H1 (cell line): ENCODE measurements around the gene HOMER2. TPM values are rescaled to one million over a fixed set of nuclear protein-coding genes. Genes with fewer than 3 reads are reported as not detected.
A peak's percentile ranks its signal among the peaks of the same experiment; 100 is the strongest.

Experiments used
- CTCF ChIA-PET: fragments of 300-600 bp; sonication (Branson Sonifier 250); formaldehyde crosslinking; loops from one replicate; lab custom pipeline; 2021; ENCODE audit not compliant: partially characterized antibody; lab: Charles Lee
- POLR2A ChIA-PET: fragments of 300-600 bp; sonication (Branson Sonifier 250); formaldehyde crosslinking; loops from one replicate; lab custom pipeline; 2021; ENCODE audit warnings: inconsistent platforms; ENCODE audit not compliant: partially characterized antibody; lab: Charles Lee
- DNase-seq, 2 experiments: peaks; one replicate each; pipeline versions ENCODE4 v3.0.0 to v3.0.0-alpha.2; 2010 to 2022; ENCODE audit warnings: low spot score in 2 of 2, low read depth in 1 of 2, mixed read lengths in 1 of 2
- FAIRE-seq: peaks from 2 replicates; lab custom pipeline; 2011; peaks lifted over from hg19 to GRCh38; lab: Jason Lieb, UNC
- H2AFZ ChIP-seq: 2 replicates; pipeline ENCODE4 v1.8.1; 2012; ENCODE audit warnings: low read length, inconsistent platforms
- H2AK5ac ChIP-seq: 2 replicates; pipeline ENCODE4 v1.6.1; 2013; ENCODE audit warnings: low read depth, low read length
- H2BK120ac ChIP-seq: replicated peaks from 2 replicates; pipeline ENCODE3; 2013; ENCODE audit warnings: low read depth, low read length, inconsistent platforms
- H2BK12ac ChIP-seq: 2 replicates; pipeline ENCODE4 v1.6.1; 2013; ENCODE audit warnings: low read depth, low read length
- H2BK15ac ChIP-seq: 2 replicates; pipeline ENCODE4 v1.6.1; 2013; ENCODE audit warnings: low read length
- H2BK20ac ChIP-seq: 2 replicates; pipeline ENCODE4 v1.6.1; 2013; ENCODE audit warnings: low read length
- H2BK5ac ChIP-seq: 2 replicates; pipeline ENCODE4 v1.6.1; 2013; ENCODE audit warnings: low read depth, low read length
- H3K14ac ChIP-seq: 2 replicates; pipeline ENCODE4 v1.6.1; 2013; ENCODE audit warnings: inconsistent platforms; ENCODE audit not compliant: insufficient read length
- H3K18ac ChIP-seq: 2 replicates; pipeline ENCODE4 v1.6.1; 2013; ENCODE audit warnings: low read length; ENCODE audit errors: extremely low read depth
- H3K23ac ChIP-seq: 2 replicates; pipeline ENCODE4 v1.6.1; 2013; ENCODE audit warnings: inconsistent platforms; ENCODE audit not compliant: insufficient read length
- H3K23me2 ChIP-seq: 2 replicates; pipeline ENCODE4 v1.6.1; 2013; ENCODE audit warnings: low read depth, low read length
- H3K27ac ChIP-seq: 2 replicates; pipeline ENCODE4 v1.6.1; 2011; ENCODE audit warnings: low read depth, low read length, inconsistent platforms
- H3K27me3 ChIP-seq, 4 experiments: replicated peaks in 1 of 4; 1 replicate in 1 of 4; 2 replicates in 3 of 4; pipeline versions ENCODE4 v1.6.1 to v1.8.1; 2011 to 2013; ENCODE audit warnings: low read length in 3 of 4, mild to moderate bottlenecking in 3 of 4, inconsistent platforms in 2 of 4, mixed read lengths in 2 of 4, moderate library complexity in 1 of 4; ENCODE audit not compliant: control insufficient read depth in 3 of 4, insufficient read depth in 3 of 4; ENCODE audit errors: extremely low read depth in 1 of 4
- H3K36me3 ChIP-seq, 4 experiments: 2 replicates each; pipeline versions ENCODE4 v1.6.1 to v1.8.1; 2011 to 2013; ENCODE audit warnings: mild to moderate bottlenecking in 4 of 4, low read length in 3 of 4, moderate library complexity in 2 of 4, control low read depth in 1 of 4, inconsistent platforms in 1 of 4; ENCODE audit not compliant: insufficient read depth in 4 of 4, control insufficient read depth in 2 of 4
- H3K4ac ChIP-seq: replicated peaks from 2 replicates; pipeline ENCODE3; 2013; ENCODE audit warnings: low read length, low read depth, mixed read lengths, inconsistent platforms; ENCODE audit not compliant: insufficient read length
- H3K4me1 ChIP-seq, 4 experiments: replicated peaks in 1 of 4; 1 replicate in 1 of 4; 2 replicates in 3 of 4; pipeline versions ENCODE4 v1.6.1 to v1.8.1; 2011 to 2013; ENCODE audit warnings: low read length in 3 of 4, inconsistent platforms in 2 of 4, mixed read lengths in 1 of 4; ENCODE audit not compliant: insufficient read depth in 4 of 4, control insufficient read depth in 3 of 4
- H3K4me2 ChIP-seq, 2 experiments: 2 replicates each; pipeline versions ENCODE4 v1.6.1 to v1.8.1; 2011 to 2013; ENCODE audit warnings: low read depth in 2 of 2, low read length in 2 of 2, control low read depth in 1 of 2, inconsistent platforms in 1 of 2, mild to moderate bottlenecking in 1 of 2; ENCODE audit not compliant: insufficient read depth in 1 of 2
- H3K4me3 ChIP-seq, 4 experiments: fragments of 200-600, 300-600 bp in 1 of 4; sonication (generic), shearing (Covaris generic), sonication (Bioruptor Twin) in 1 of 4; 2 replicates each; pipeline versions ENCODE4 v1.5.1 to v1.8.1; 2011 to 2016; ENCODE audit warnings: low read length in 4 of 4, low read depth in 3 of 4, control low read depth in 2 of 4, inconsistent platforms in 2 of 4, mild to moderate bottlenecking in 2 of 4, mixed read lengths in 1 of 4, moderate library complexity in 1 of 4; ENCODE audit not compliant: insufficient read depth in 2 of 4; ENCODE audit errors: extremely low read depth in 1 of 4
- H3K56ac ChIP-seq: replicated peaks from 2 replicates; pipeline ENCODE3; 2013; ENCODE audit warnings: low read depth, mild to moderate bottlenecking, mixed read lengths, low read length, inconsistent platforms; ENCODE audit not compliant: insufficient read length
- H3K79me1 ChIP-seq: 2 replicates; pipeline ENCODE4 v1.6.1; 2013; ENCODE audit warnings: low read depth, low read length, control low read depth
- H3K79me2 ChIP-seq, 2 experiments: 2 replicates each; pipeline versions ENCODE4 v1.6.1 to v1.8.1; 2012 to 2013; ENCODE audit warnings: low read length in 2 of 2, mild to moderate bottlenecking in 2 of 2, inconsistent platforms in 1 of 2; ENCODE audit not compliant: insufficient read depth in 2 of 2, control insufficient read depth in 1 of 2
- H3K9ac ChIP-seq, 4 experiments: replicated peaks in 1 of 4; 1 replicate in 1 of 4; 2 replicates in 3 of 4; pipeline versions ENCODE4 v1.6.1 to v1.8.1; 2011 to 2013; ENCODE audit warnings: low read depth in 3 of 4, low read length in 3 of 4, control low read depth in 2 of 4, mild to moderate bottlenecking in 2 of 4, moderate library complexity in 2 of 4, inconsistent platforms in 1 of 4; ENCODE audit errors: extremely low read depth in 1 of 4
- H3K9me3 ChIP-seq, 2 experiments: 2 replicates each; pipeline versions ENCODE4 v1.6.1 to v1.8.1; 2012 to 2013; ENCODE audit warnings: mild to moderate bottlenecking in 2 of 2, moderate library complexity in 2 of 2, control low read depth in 1 of 2, inconsistent platforms in 1 of 2, low read depth in 1 of 2, low read length in 1 of 2, mixed read lengths in 1 of 2; ENCODE audit not compliant: insufficient read depth in 2 of 2
- H4K20me1 ChIP-seq, 2 experiments: replicated peaks in 1 of 2; 2 replicates each; pipeline versions ENCODE3 to v1.8.1; 2011 to 2013; ENCODE audit warnings: inconsistent platforms in 2 of 2, low read length in 2 of 2, mild to moderate bottlenecking in 1 of 2; ENCODE audit not compliant: insufficient read depth in 2 of 2, control insufficient read depth in 1 of 2
- H4K5ac ChIP-seq: 2 replicates; pipeline ENCODE4 v1.6.1; 2013; ENCODE audit warnings: low read length, low read depth, mixed read lengths, inconsistent platforms; ENCODE audit not compliant: insufficient read length
- H4K8ac ChIP-seq: 2 replicates; pipeline ENCODE4 v1.8.0; 2013; ENCODE audit warnings: mild to moderate bottlenecking, moderate library complexity, low read length, inconsistent platforms; ENCODE audit not compliant: insufficient read depth; ENCODE audit errors: extremely low read depth
- H4K91ac ChIP-seq: replicated peaks from 2 replicates; pipeline ENCODE3; 2013; ENCODE audit warnings: low read length, mixed read lengths, inconsistent platforms; ENCODE audit not compliant: insufficient read length
- ATF3 ChIP-seq: IDR thresholded peaks from 2 replicates; pipeline ENCODE4 v1.6.1; 2011; ENCODE audit warnings: low read depth, mild to moderate bottlenecking, low read length; ENCODE audit not compliant: insufficient read depth
- BACH1 ChIP-seq: IDR thresholded peaks from 2 replicates; pipeline ENCODE4 v1.6.1; 2012; ENCODE audit warnings: low read length, improper control_type of control experiment
- CHD1 ChIP-seq: IDR thresholded peaks from 2 replicates; pipeline ENCODE4 v1.6.1; 2012; ENCODE audit warnings: low read depth, low read length, improper control_type of control experiment
- CREB1 ChIP-seq: IDR thresholded peaks from 2 replicates; pipeline ENCODE4 v1.6.1; 2012; ENCODE audit warnings: inconsistent platforms
- HDAC6 ChIP-seq: IDR thresholded peaks from one replicate; pipeline ENCODE4 v1.7.1; 2012; ENCODE audit warnings: low read depth, mild to moderate bottlenecking, inconsistent platforms, low read length, moderate library complexity
- MAFK ChIP-seq: IDR thresholded peaks from 2 replicates; pipeline ENCODE4 v1.6.1; 2012; ENCODE audit warnings: low read depth, mild to moderate bottlenecking, improper control_type of control experiment, low read length
- NRF1 ChIP-seq: IDR thresholded peaks from 2 replicates; pipeline ENCODE4 v1.6.1; 2011; ENCODE audit warnings: mild to moderate bottlenecking, low read depth, low read length, improper control_type of control experiment
- PHF8 ChIP-seq: fragments of 200-600 bp; sonication (generic); conservative IDR thresholded peaks from 2 replicates; pipeline ENCODE4 v1.7.1; 2012; ENCODE audit warnings: low read depth, mild to moderate bottlenecking, inconsistent platforms, low read length, moderate library complexity
- RBBP5 ChIP-seq: IDR thresholded peaks from 2 replicates; pipeline ENCODE4 v1.7.1; 2012; ENCODE audit warnings: low read depth, mild to moderate bottlenecking, inconsistent platforms, low read length, moderate library complexity, borderline replicate concordance
- RXRA ChIP-seq: IDR thresholded peaks from 2 replicates; pipeline ENCODE4 v1.6.1; 2011; ENCODE audit warnings: low read depth, mild to moderate bottlenecking, low read length, moderate library complexity; ENCODE audit not compliant: insufficient read depth
- SAP30 ChIP-seq: fragments of 300-600 bp; sonication (generic); IDR thresholded peaks from 2 replicates; pipeline ENCODE4 v1.7.1; 2012; ENCODE audit warnings: low read length, moderate library complexity, mild to moderate bottlenecking, inconsistent platforms; ENCODE audit not compliant: insufficient read depth, insufficient replicate concordance
- SIRT6 ChIP-seq: IDR thresholded peaks from one replicate; pipeline ENCODE4 v1.7.1; 2012; ENCODE audit warnings: low read length, inconsistent platforms
- SP2 ChIP-seq: IDR thresholded peaks from 2 replicates; pipeline ENCODE4 v1.6.1; 2012; ENCODE audit warnings: mild to moderate bottlenecking, low read length, inconsistent platforms
- TCF12 ChIP-seq: IDR thresholded peaks from 2 replicates; pipeline ENCODE4 v1.6.1; 2011; ENCODE audit warnings: low read depth, mild to moderate bottlenecking, low read length
- WGBS, 2 experiments: shearing (Covaris generic) in 1 of 2; methylation state at CpG; one replicate each; pipeline versions ENCODE4 v1.1.6 to v1.1.7; 2013 to 2015; ENCODE audit warnings: low lambda C conversion rate in 2 of 2, mixed read lengths in 2 of 2, inconsistent platforms in 1 of 2, low coverage in 1 of 2, missing lambda C conversion rate in 1 of 2; ENCODE audit not compliant: insufficient replicate concordance in 2 of 2, insufficient coverage in 1 of 2, insufficient read length in 1 of 2; ENCODE audit errors: extremely low coverage in 1 of 2, missing lambda C conversion rate in 1 of 2; 5-methylcytosine and 5-hydroxymethylcytosine counted together
- polyA plus RNA-seq, 7 experiments: library from polyadenylated mRNA; depleted of rRNA in 3 of 7; stranded (reverse) in 5 of 7; unstranded in 2 of 7; fragments of >200 nt in 5 of 7; fragments of 200-250 nt in 2 of 7; gene quantifications; 1 replicate in 5 of 7; 2 replicates in 1 of 7; 4 replicates in 1 of 7; pipeline versions ENCODE4 v1.2.1 to v1.2.3, GENCODE V29; 2011 to 2013; ENCODE audit warnings: missing spikeins in 2 of 7, mixed read lengths in 2 of 7
- total RNA-seq: library from RNA; stranded (reverse); fragmentation: NEBNext Ultra II Directional; extraction: Animal tissue kit (Norgen Biotek cat#: 25700); gene quantifications from 2 replicates; pipeline ENCODE4 v1.2.1, GENCODE V29; 2021

HOMER2 gene
- total and polyA plus RNA-seq, 2 of the 8 experiments (the other 6 are each of a cell fraction or from before 2014, with no cell fraction given) = 12.5 to 27.6 TPM

DNA sequence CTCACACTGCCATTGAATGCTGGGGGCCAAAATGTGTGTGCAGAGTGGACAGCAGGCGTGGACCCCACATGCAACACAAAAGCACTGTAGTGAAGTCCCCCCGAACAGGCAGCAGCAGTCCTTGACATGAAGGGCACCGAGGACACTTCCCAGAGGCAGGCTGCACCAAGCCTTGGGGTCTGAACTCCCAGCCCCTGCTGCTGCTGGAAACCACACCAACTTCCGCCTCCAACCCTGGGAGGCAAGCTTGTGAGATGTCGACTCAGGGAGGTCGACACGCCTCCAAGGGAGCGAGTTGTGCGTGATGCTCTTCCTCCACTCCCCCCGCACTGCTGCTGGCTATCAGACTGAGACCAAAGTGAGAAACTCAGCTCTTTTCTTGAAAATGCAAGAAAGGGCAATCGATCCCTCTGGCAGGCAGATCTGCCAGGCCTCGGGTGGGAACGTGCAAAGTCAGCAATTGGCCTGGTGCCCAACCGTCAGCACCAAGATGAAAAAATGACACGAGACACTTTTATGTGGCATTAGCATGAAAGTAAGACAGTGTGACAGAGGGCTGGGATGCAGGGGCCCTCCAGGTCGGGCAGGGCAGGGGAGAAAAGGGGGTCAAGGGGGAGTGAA lies 99.5 kb downstream of the HOMER2 start:
- no peaks in the 10 kb centered on the region for H3K79me1 ChIP-seq
- no peak overlapping the region for H4K91ac ChIP-seq
- H4K8ac ChIP-seq = no peak overlapping the region
- DNase-seq (no peak), FAIRE-seq (no peak)
- no peak overlapping the region for H4K5ac ChIP-seq
- H2AK5ac ChIP-seq = no peak overlapping the region
- no peak overlapping the region for H2BK120ac ChIP-seq
- no peak overlapping the region for H3K27ac ChIP-seq
- H4K20me1 ChIP-seq = no peaks in the 10 kb centered on the region
- no peak overlapping the region for H2AFZ ChIP-seq
- no peaks in the 10 kb centered on the region for H3K27me3 ChIP-seq
- no peaks in the 10 kb centered on the region for H3K23me2 ChIP-seq
- no peak overlapping the region for H2BK5ac ChIP-seq
- H3K4me3 ChIP-seq = no peak overlapping the region
- peaks cover 0 to 7% (median 3%) of the 10 kb centered on the region in 4 experiments; a peak in 4 of 7 replicates for H3K4me1 ChIP-seq
- no peak overlapping the region for H3K23ac ChIP-seq
- no peak overlapping the region for H2BK20ac ChIP-seq
- WGBS, 2 experiments = 84% methylated on average over 16 of the region's 16 CpGs; no CpG with 5 or more reads in 1 of the 2 experiments
- no peak overlapping the region for H3K4ac ChIP-seq
- no peak overlapping the region for H2BK15ac ChIP-seq
- ChIA-PET CTCF (no interaction called here), POLR2A (no interaction called here)
- no peak overlapping the region for H3K4me2 ChIP-seq
- no peaks in the 10 kb centered on the region for H3K79me2 ChIP-seq
- H3K56ac ChIP-seq = no peak overlapping the region
- no peaks in the 10 kb centered on the region for H3K36me3 ChIP-seq
- no peak overlapping the region for H3K9ac ChIP-seq
- H3K18ac ChIP-seq = no peak overlapping the region
- no peak overlapping the region for H3K14ac ChIP-seq
- no peaks in the 10 kb centered on the region for H3K9me3 ChIP-seq
- 0 out of 2 replicates have a peak overlapping the region, but pooled peaks have one; percentile 27 for H2BK12ac ChIP-seq
- TF ChIP-seq CHD1 = no peak
- no peak for TF ChIP-seq ATF3
- no peak for TF ChIP-seq SIRT6
- TF ChIP-seq BACH1 = no peak
- TF ChIP-seq TCF12 = no peak
- no peak for TF ChIP-seq RXRA
- no peak for TF ChIP-seq HDAC6
- TF ChIP-seq PHF8 = no peak
- TF ChIP-seq SAP30 = no peak
- no peak for TF ChIP-seq SP2
- no peak for TF ChIP-seq NRF1
- no peak for TF ChIP-seq RBBP5
- TF ChIP-seq CREB1 = no peak
- TF ChIP-seq MAFK = no peak
